Skeletal muscle satellite cell (primary cell): ENCODE data around the gene BCAS3.

Experiments used
- H3K27me3 ChIP-seq: 2 replicates; pipeline ENCODE4 v1.7.0; 2013; ENCODE audit warnings: low read length; ENCODE audit not compliant: control insufficient read depth, insufficient read depth
- H3K36me3 ChIP-seq: 2 replicates; pipeline ENCODE4 v1.7.0; 2013; ENCODE audit warnings: mild to moderate bottlenecking, control low read depth, low read length; ENCODE audit not compliant: insufficient read depth
- H3K4me1 ChIP-seq: 2 replicates; pipeline ENCODE4 v1.7.0; 2013; ENCODE audit warnings: low read length; ENCODE audit not compliant: control insufficient read depth, insufficient read depth
- H3K4me2 ChIP-seq: 2 replicates; pipeline ENCODE4 v1.7.0; 2013; ENCODE audit warnings: mild to moderate bottlenecking, low read length
- H3K4me3 ChIP-seq: 2 replicates; pipeline ENCODE4 v1.7.0; 2013; ENCODE audit warnings: low read length
- H3K9ac ChIP-seq: 2 replicates; pipeline ENCODE4 v1.7.0; 2013; ENCODE audit warnings: mild to moderate bottlenecking, low read depth, low read length, moderate library complexity
- H3K9me3 ChIP-seq: replicated peaks from 2 replicates; pipeline ENCODE4 v1.7.0; 2013; ENCODE audit warnings: mild to moderate bottlenecking, control low read depth, low read length

The BCAS3 gene

GRCh38 chr17:61414141-61414935, 736.7 kb downstream of the BCAS3 start:
- Histone ChIP-seq H3K4me3 (no peak overlapping the region), H3K4me2 (no peak overlapping the region), H3K36me3 (no peaks in the 10 kb centered on the region), H3K27me3 (no peaks in the 10 kb centered on the region), H3K9me3 (no peaks in the 10 kb centered on the region), H3K4me1 (peaks cover 23% of the 10 kb centered on the region), H3K9ac (no peak overlapping the region)

GRCh38 chr17:61414936-61415251, 737.2 kb downstream of the BCAS3 start:
- Histone ChIP-seq H3K27me3 (peaks cover 5% of the 10 kb centered on the region), H3K4me3 (no peak overlapping the region), H3K4me1 (peaks cover 20% of the 10 kb centered on the region), H3K9ac (no peak overlapping the region), H3K4me2 (no peak overlapping the region), H3K9me3 (no peaks in the 10 kb centered on the region), H3K36me3 (no peaks in the 10 kb centered on the region)

GRCh38 chr17:61415374-61416210, 737.9 kb downstream of the BCAS3 start:
- H3K9ac ChIP-seq: no peak overlapping the region
- no peak overlapping the region for H3K4me3 ChIP-seq
- H3K36me3 ChIP-seq: no peaks in the 10 kb centered on the region
- H3K4me1 ChIP-seq: peaks cover 18% of the 10 kb centered on the region
- peaks cover 6% of the 10 kb centered on the region for H3K27me3 ChIP-seq
- H3K4me2 ChIP-seq: no peak overlapping the region
- no peaks in the 10 kb centered on the region for H3K9me3 ChIP-seq

- no peaks in the 10 kb centered on the region for H3K9me3 ChIP-seq
- peak overlapping the region; percentile 73 for H3K4me2 ChIP-seq
- H3K27me3 ChIP-seq: peaks cover 11% of the 10 kb centered on the region
- peaks cover 17% of the 10 kb centered on the region for H3K4me1 ChIP-seq
- H3K9ac ChIP-seq: no peak overlapping the region
- no peak overlapping the region for H3K4me3 ChIP-seq
- H3K36me3 ChIP-seq: no peaks in the 10 kb centered on the region
Observed at GRCh38 chr17:61416211-61416539, 738.5 kb downstream of the BCAS3 start.

- Histone ChIP-seq H3K27me3 (peaks cover 16% of the 10 kb centered on the region), H3K36me3 (no peaks in the 10 kb centered on the region), H3K9ac (peak overlapping the region; percentile 19), H3K4me1 (peaks cover 11% of the 10 kb centered on the region), H3K9me3 (no peaks in the 10 kb centered on the region), H3K4me3 (peak overlapping the region; percentile 52), H3K4me2 (peak overlapping the region; percentile 73)
Observed at GRCh38 chr17:61416540-61417363, 739.1 kb downstream of the BCAS3 start.

DNA sequence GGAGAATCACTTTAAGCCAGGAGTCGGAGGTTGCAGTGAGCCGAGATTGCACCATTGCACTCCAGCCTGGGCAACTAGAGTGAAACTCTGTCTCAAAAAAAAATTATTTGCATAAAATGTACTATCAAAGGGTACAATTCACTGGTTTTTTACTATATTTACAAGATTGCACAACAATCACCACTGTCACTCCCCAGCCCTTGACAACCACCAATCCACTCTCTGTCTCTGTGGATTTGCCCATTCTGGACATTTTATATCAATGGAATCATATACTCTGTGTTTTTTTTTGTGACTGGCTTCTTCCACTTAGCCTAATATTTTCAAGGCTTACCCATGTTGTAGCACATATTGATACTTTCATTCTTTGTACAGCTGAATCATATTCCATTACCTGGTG, 740.8 kb downstream of the BCAS3 start:
- H3K4me1 ChIP-seq: peaks cover under 1% of the 10 kb centered on the region
- H3K27me3 ChIP-seq: peaks cover 25% of the 10 kb centered on the region
- H3K4me2 ChIP-seq: no peak overlapping the region
- H3K36me3 ChIP-seq: no peaks in the 10 kb centered on the region
- no peaks in the 10 kb centered on the region for H3K9me3 ChIP-seq
- no peak overlapping the region for H3K4me3 ChIP-seq
- H3K9ac ChIP-seq: no peak overlapping the region

DNA sequence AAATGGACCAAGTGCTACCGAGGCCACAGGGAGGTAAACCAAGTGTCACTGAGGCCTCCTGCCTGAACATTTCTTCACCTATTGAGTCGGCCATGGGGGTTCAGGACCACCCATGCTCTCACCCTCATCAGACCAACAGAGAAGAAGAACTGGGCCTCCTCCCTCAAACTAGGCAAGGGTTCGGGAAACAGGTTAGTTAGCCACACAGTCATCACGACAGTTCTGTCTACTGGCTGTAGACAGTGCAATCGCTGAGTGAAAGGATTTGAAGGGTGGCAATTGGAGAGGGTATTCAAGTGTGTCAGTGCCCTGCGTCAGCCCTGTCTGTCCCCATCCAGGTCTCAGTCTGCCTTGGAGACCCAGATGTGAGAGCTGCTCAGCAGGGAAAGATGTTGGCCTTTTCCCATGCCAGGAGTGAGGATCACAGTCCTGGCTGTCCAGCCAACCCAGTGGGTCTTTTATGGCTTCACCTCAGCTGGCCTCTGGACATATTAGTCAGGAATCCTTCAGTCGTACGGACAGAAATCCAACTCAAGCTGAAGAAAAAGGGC, 741.9 kb downstream of the BCAS3 start:
- H3K9me3 ChIP-seq: no peaks in the 10 kb centered on the region
- H3K4me1 ChIP-seq: no peaks in the 10 kb centered on the region
- peaks cover 25% of the 10 kb centered on the region for H3K27me3 ChIP-seq
- no peak overlapping the region for H3K4me2 ChIP-seq
- no peak overlapping the region for H3K9ac ChIP-seq
- H3K36me3 ChIP-seq: no peaks in the 10 kb centered on the region
- H3K4me3 ChIP-seq: no peak overlapping the region

GRCh38 chr17:61420052-61420451, 742.4 kb downstream of the BCAS3 start:
- no peak overlapping the region for H3K4me2 ChIP-seq
- no peak overlapping the region for H3K4me3 ChIP-seq
- H3K27me3 ChIP-seq: peaks cover 25% of the 10 kb centered on the region
- H3K9me3 ChIP-seq: no peaks in the 10 kb centered on the region
- no peaks in the 10 kb centered on the region for H3K36me3 ChIP-seq
- no peaks in the 10 kb centered on the region for H3K4me1 ChIP-seq
- no peak overlapping the region for H3K9ac ChIP-seq

DNA sequence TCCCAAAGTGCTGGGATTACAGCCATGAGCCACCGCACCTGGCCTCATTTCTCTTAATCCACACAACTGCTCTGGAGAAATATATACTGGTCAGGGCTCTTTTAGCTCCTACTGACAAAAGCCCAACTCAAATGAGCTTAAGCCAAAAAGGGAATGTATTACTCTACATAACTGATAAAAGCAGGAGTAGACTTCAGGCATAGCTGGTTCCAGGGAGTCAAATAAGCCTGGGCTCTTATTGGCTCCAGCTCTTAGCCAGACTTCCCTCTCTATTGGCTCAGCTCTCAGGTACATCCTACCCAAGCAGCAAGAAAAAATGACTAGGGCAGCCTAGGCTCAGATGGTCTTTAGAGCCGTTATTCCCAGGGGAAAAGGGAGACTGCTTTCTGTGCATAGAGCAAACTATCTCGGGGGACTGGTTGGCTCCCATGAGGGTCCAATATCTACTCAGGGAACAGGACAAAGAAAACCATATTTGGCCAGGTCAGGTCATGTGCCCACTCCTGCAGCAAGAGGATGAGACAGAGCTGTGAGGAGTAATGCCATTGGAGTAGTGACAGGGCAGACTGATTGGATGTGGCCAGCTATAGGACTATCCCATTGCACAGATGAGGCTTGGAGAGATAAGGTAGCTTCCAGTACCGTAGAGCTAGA, 743.2 kb downstream of the BCAS3 start:
- Histone ChIP-seq H3K4me2 (no peak overlapping the region), H3K4me3 (no peak overlapping the region), H3K36me3 (no peaks in the 10 kb centered on the region), H3K9me3 (no peaks in the 10 kb centered on the region), H3K27me3 (peaks cover 25% of the 10 kb centered on the region), H3K4me1 (no peaks in the 10 kb centered on the region), H3K9ac (no peak overlapping the region)

- peaks cover 25% of the 10 kb centered on the region for H3K27me3 ChIP-seq
- H3K9ac ChIP-seq: no peak overlapping the region
- no peaks in the 10 kb centered on the region for H3K36me3 ChIP-seq
- H3K4me1 ChIP-seq: no peaks in the 10 kb centered on the region
- no peak overlapping the region for H3K4me3 ChIP-seq
- H3K9me3 ChIP-seq: no peaks in the 10 kb centered on the region
- no peak overlapping the region for H3K4me2 ChIP-seq
Observed at GRCh38 chr17:61421460-61421859, 743.8 kb downstream of the BCAS3 start.
